NCI-H1048 (cell line): ENCODE results near the gene OPA3.

ENCODE experiments used
- DNase-seq: peaks from one replicate; lab custom pipeline; 2025; lab: John Stamatoyannopoulos, UW

OPA3 gene

GRCh38 chr19:45567609-45568008 is 17.0 kb downstream of the OPA3 start:
- no peak for DNase-seq

- DNase-seq, result no peak
Measured at GRCh38 chr19:45564131-45564780, 20.3 kb downstream of the OPA3 start.

DNA sequence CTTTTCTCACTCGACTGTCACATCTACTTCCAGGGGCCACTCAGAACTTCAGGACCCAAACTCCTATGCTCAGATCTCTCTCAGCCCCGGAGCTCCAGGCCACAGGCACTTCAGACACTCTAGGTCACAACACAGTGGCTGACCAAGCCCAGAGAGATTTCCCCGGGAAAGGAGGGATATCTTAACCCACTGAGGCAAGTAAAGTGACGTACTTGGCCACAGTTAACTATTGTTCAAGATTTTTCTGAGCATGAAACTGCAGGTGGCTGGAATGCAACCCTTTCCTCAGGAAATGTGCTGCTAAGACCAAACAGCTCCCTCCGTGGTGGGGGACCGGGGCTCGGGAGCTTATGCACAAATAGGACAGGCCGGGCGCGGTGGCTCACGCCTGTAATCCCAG is 23.9 kb downstream of the OPA3 start:
- DNase-seq, result no peak

GRCh38 chr19:45560038-45560437 is 24.6 kb downstream of the OPA3 start:
- DNase-seq, result no peak

DNA sequence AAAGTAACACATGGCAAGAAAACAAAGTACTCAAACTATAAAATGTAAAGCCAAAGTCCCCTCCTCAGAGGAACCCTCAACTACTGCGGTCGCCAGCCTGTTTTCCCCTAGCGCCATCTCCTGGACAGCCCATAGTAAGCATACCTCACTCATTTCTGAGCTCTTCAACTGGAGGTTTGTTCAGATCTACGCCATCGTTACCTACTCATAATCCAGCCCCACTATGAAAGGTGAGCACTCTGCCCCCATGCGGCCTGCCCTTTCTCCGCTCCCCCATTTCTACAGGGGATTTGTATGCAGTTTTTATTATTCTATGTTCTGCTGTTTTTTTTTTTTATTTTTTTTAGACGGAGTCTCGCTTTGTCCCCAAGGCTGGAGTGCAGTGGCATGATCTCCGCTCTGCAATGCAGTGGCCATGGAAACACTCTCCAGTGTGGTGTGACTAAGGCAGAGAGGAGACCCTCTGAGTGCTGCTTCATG is 26.2 kb downstream of the OPA3 start:
- peak; percentile 31 for DNase-seq

GRCh38 chr19:45556835-45557234 is 27.8 kb downstream of the OPA3 start:
- no peak for DNase-seq

GRCh38 chr19:45554481-45554880 is 30.1 kb downstream of the OPA3 start:
- no peak for DNase-seq

DNA sequence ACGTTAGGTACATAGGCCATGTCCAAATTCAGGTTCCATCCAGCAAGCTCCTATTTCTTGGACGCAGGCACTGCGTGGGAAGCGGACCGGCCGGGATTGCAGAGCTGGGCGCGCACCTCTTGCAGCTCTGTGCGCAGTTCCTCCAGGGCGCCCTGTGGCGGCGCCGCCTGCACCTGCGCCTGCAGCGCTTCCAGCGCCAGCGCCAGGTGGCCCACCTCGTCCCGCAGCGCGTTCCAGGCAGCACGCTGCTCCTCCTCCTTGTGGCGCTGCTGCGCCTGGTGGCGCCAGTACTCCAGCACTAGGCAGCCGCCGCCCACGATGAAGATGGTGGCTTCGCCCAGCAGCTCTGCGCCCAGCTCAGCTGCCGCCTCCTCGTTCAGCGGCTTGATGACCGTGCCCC is 31.1 kb downstream of the OPA3 start:
- DNase-seq, result no peak

DNA sequence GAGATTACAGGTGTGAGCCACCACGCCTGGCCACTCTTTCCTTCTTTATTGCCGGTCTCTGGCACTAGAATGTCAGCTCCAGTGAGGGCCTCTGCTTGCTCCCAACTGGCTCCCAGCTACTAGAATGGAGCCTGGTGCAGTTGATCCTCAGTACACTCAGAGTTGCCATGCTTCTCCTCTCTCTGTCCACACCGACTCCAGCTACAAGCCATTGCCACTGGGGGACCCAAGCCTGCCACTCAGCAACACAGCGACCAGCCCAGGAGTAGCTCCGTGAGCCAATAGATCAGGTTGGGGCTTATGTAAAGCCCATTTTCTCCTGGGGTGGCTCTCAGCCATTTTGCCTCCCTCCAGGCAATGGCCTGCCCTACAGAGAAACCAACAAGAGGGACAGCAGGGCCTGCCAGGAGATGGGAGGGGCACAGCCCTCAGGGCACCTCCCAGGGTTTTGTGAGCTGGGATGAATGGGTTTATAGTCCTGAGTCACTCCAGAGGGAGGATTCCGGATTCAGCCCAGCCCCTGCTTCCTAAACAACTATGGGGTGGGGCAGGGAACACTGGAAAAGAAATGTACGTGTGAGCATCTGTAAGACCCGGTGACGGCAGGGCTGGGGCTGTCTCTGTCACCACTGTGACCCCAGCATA is 36.5 kb downstream of the OPA3 start:
- DNase-seq, result no peak

GRCh38 chr19:45547211-45547770 is 37.3 kb downstream of the OPA3 start:
- DNase-seq, result no peak

DNA sequence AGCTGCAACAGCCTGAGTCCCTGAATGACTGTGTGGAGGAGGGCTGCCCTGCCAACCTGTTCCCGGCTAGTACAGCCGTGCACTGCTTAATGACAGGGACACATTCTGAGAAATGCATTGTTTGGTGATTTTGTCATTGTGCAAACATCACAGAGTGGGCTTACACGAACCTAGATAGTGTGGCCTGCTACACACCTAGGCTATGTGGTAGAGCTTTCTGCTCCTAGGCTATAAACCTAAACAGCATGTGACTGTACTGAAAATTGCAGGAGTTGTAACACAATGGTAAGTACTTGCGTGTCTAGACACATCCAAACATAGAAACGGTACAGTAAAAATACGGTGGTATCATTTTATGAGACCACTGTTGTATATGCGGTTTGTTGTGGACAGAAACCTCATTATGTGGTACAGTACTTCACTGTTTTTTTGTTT is 42.4 kb downstream of the OPA3 start:
- no peak for DNase-seq

- DNase-seq, result no peak
Measured at GRCh38 chr19:45539459-45539858, 45.1 kb downstream of the OPA3 start.

DNA sequence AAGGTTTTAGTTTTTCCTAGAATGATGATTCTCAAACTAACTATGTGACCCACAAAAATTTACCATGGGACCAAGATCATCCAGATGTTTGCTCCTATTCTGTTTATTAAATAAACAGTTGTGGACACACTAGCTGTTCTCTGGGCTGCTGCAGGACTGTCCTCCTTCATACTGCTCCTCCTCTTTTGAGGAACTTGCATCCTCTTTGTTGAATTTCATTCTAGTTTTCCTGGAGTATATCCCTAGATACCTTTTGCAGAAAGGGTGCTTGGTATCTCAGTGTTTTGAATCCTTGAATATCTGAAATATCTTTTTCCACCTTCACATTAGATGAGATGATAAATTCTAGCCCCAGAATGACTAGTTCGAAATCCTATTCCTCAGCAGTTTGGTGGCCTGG is 53.3 kb downstream of the OPA3 start:
- no peak for DNase-seq

DNA sequence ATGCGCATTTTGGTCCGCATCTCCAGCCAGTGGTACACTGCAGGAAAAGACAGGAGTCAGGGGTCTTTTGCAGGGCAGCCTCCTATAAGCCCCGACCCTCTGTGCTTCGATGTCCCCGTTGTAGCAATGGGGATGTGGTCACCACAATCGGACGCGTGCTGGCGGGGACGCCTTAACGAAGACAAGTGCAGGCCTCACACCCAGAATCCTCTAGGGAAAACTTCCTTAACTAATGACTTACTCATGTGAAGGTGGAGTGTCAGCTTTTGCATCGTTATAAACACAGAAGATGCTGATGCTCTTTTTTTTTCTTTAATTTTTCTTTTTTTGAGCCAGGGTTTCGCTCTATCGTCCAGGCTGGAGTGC is 55.2 kb downstream of the OPA3 start:
- no peak for DNase-seq

DNA sequence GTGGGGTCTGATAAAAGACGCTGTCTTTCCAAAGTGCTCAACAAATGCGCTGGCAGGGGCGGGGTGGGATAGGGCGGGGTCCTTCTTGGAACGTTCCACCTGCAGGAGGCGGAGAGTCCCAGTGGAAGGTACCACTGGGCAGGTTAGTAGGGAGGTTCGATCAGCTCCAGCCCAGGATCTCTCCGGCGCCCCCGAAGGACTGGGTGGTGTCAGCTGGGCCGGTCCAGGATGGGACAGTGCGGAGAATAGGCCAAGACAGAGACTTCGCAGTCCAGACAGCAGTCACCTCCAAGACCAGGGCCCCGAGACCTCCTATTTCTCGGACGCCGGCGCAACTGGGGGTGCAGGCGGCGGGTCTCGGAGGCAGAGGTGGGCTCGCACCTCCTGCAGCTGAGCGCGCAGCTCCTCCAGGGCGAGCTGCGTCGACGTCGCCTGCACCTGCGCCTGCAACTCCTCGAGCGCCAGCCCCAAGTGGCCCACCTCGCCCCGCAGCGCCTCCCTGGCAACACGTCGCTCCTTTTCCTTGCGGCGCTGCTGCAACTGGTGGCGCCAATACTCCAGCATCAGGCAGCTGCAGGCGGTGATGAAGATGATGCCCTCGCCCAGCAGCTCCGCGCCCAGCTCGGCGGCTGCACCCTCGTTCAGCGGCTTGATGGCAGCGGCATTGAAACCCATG is 55.7 kb downstream of the OPA3 start:
- DNase-seq, result peak; percentile 33

GRCh38 chr19:45528149-45528743 is 56.4 kb downstream of the OPA3 start:
- DNase-seq, result no peak

- DNase-seq, result no peak
Measured at GRCh38 chr19:45527731-45528130, 56.9 kb downstream of the OPA3 start.

GRCh38 chr19:45526971-45527370 is 57.6 kb downstream of the OPA3 start:
- no peak for DNase-seq

- peak; percentile 85 for DNase-seq
Measured at GRCh38 chr19:45526143-45526542, 58.5 kb downstream of the OPA3 start.

DNA sequence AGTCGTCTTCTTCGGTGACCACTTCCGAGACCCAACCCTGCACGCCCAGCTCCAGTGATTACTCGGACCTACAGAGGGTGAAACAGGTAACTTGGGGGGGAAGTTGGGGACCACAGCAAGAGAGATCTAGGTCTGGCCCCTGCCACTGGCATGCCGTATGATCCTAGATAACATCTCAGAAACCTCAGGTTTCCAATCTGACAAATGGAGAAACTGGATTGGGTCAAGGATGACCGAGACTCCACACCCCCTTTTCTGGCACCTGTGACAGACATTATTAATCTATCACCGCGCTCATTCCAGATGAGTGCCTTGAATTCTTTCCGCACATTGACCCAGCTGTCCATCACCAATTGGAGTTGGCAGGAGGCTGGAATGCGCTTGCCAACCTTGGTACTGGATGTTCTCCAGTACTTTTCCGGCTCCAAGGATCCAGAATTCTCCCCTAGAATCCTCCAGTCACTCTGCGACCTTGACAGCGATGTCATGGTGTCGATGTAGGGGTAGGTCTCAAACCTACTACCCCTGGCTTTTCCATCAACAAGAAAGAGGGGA is 60.0 kb downstream of the OPA3 start:
- DNase-seq, result no peak

DNA sequence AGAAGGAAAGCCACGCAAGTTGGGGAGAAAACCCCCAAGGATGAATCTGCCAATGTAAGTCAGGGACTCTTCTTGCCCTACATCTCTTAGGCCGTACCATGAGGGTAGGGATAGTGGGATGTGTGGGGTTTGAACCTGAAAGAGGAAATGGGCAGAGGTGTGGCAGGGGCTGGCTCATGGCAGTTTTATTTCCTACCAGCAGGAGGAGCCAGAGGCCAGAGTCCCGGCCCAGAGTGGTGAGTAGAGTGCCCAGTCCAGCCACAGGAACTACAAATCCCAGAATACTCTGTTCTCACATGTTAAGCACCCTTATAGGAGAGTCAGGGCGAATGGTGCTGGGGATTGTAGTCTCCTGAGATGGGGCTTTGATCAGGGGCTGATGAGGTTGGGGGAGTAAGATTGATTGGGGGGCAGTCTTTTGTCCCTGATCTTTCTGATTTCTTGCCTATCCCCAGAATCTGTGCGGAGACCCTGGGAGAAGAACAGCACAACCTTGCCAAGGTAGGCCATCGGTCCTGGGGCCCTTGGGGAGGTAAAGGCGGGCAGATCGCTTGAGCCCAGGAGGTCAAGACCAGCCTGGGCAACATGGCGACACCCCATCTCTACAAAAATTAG is 60.9 kb downstream of the OPA3 start:
- peak; percentile 46 for DNase-seq
